GM12801 (cell line): ENCODE results near the gene CNTN4.

ENCODE experiments used
- TF ChIP-seq, protein P1 (sequence below): IDR thresholded peaks from one replicate; pipeline ENCODE4 v1.5.1; 2011; ENCODE audit warnings: control low read depth; ENCODE audit not compliant: insufficient read length; ENCODE audit errors: extremely low read depth

Gene CNTN4

GRCh38 chr3:2985479-2985878, 886.8 kb downstream of the CNTN4 start:
- TF ChIP-seq, protein P1, sequence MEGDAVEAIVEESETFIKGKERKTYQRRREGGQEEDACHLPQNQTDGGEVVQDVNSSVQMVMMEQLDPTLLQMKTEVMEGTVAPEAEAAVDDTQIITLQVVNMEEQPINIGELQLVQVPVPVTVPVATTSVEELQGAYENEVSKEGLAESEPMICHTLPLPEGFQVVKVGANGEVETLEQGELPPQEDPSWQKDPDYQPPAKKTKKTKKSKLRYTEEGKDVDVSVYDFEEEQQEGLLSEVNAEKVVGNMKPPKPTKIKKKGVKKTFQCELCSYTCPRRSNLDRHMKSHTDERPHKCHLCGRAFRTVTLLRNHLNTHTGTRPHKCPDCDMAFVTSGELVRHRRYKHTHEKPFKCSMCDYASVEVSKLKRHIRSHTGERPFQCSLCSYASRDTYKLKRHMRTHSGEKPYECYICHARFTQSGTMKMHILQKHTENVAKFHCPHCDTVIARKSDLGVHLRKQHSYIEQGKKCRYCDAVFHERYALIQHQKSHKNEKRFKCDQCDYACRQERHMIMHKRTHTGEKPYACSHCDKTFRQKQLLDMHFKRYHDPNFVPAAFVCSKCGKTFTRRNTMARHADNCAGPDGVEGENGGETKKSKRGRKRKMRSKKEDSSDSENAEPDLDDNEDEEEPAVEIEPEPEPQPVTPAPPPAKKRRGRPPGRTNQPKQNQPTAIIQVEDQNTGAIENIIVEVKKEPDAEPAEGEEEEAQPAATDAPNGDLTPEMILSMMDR, result no peak

GRCh38 chr3:2992534-2992933, 893.9 kb downstream of the CNTN4 start:
- TF ChIP-seq, protein P1, result no peak

DNA sequence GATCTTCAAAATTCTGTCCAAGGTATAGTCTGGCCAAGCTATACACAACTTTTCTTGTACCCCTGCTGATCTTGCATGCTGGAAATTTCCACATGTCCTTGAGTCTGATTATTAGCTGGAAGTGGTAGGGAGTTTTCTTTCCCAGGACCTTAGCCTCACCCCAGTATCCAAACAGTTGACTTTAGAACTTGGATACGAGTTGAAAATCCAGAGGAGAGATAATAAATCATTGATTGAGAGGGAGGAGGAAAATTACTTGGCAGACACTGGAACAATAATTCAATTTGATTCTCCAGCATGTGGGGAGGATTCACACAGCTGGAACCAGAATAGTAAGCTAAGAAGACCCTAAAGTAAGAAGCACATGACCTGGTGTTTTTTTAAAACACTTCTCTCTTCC, 895.1 kb downstream of the CNTN4 start:
- TF ChIP-seq, protein P1, result no peak

DNA sequence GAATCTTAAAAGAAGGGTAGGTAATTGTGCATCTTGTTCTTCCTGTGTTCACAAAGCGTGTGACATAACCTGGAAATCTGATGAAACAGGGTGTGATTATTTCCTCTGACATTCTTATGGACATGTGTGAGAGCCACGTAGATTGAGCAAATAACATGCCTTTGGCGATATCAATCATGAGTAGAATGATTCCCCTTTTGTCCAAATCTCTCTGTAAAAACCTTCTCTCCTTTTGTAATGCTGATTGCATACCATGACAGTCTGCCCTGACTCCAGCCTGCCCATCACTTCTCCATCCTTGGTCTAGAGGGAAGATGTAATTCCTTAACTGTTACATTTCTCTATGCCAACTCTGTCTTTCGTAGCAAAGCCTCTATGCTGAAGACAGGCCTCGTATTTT, 896.5 kb downstream of the CNTN4 start:
- TF ChIP-seq, protein P1, result no peak

GRCh38 chr3:3005146-3005744, 906.6 kb downstream of the CNTN4 start:
- TF ChIP-seq, protein P1, result no peak

DNA sequence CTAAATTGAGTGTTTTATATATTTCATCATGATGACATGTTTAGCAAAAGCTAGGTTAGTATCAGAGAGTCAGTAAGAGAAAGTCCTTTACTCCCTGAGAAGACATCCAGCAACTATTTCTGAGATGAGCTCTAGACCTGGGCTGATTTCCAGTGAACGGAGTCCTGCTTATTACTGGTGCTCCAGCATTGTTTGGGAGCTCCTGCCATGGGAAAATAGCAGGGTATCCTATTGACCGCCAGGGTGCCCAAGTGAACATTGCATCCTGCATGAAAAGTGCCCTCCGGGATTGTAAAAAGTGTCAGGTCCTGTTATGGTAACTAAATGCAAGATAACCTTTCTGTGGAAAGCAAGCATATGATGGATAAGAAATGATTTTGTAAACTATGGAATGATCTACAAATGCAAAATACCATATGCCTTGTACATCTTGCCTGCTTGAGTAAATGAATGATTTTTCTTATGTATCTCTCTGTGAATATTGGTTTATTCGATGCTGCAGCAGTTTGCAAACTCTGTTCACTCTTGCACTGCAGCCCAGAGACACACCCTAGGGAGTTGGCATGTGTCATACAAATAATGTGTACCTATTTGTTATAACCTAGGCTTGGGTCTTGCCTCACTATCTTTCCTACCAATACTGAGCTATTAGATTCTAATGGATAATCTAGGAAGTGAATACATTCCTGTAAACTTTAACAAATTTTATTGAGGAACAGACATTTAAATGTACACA, 914.8 kb downstream of the CNTN4 start:
- TF ChIP-seq, protein P1, result no peak

- TF ChIP-seq, protein P1, result no peak
Measured at GRCh38 chr3:3015185-3016089, 916.8 kb downstream of the CNTN4 start.
